Lung (tissue), 12 donors: ENCODE results near the gene PCDHGC5. TPM values are rescaled to one million over a fixed set of nuclear protein-coding genes. Genes with fewer than 3 reads are reported as not detected.

Experiments used
- ATAC-seq: fragments of 200-7000 bp; cut with Tn5 transposase; one replicate; pipeline ENCODE4 v1.9.1; 2020; ENCODE audit warnings: moderate number of reproducible peaks; ENCODE audit not compliant: insufficient read depth, low FRiP score
- DNase-seq, 3 donors: peaks; one replicate each; pipeline ENCODE4 v3.0.0-alpha.2; 2013 to 2017
- H3K27ac ChIP-seq, 2 donors: one replicate each; pipeline ENCODE4 v1.5.1; 2013; ENCODE audit warnings: mild to moderate bottlenecking in 2 of 2, moderate library complexity in 2 of 2, control low read depth in 1 of 2, inconsistent platforms in 1 of 2, low read depth in 1 of 2, low read length in 1 of 2
- H3K27me3 ChIP-seq, 3 donors: one replicate each; pipeline ENCODE4 v1.5.1; 2013; ENCODE audit warnings: low read length in 2 of 3; ENCODE audit not compliant: control insufficient read depth in 3 of 3, insufficient read depth in 3 of 3
- H3K36me3 ChIP-seq, 4 donors: one replicate each; pipeline ENCODE4 v1.5.1; 2013; ENCODE audit warnings: low read length in 4 of 4, mild to moderate bottlenecking in 1 of 4, moderate library complexity in 1 of 4; ENCODE audit not compliant: control insufficient read depth in 4 of 4, insufficient read depth in 4 of 4
- H3K4me1 ChIP-seq, 5 donors: one replicate each; pipeline ENCODE4 v1.5.1; 2013; ENCODE audit warnings: low read length in 5 of 5, mild to moderate bottlenecking in 2 of 5, moderate library complexity in 1 of 5; ENCODE audit not compliant: control insufficient read depth in 5 of 5, insufficient read depth in 5 of 5
- H3K4me3 ChIP-seq: one replicate; pipeline ENCODE4 v1.5.1; 2013; ENCODE audit warnings: mild to moderate bottlenecking, control low read depth, moderate library complexity
- H3K9ac ChIP-seq, 2 donors: one replicate each; pipeline ENCODE4 v1.5.1; 2013; ENCODE audit warnings: low read length in 2 of 2, control low read depth in 1 of 2; ENCODE audit not compliant: insufficient read depth in 1 of 2
- H3K9me3 ChIP-seq, 4 donors: one replicate each; pipeline ENCODE4 v1.5.1; 2013; ENCODE audit warnings: low read length in 3 of 4, mild to moderate bottlenecking in 1 of 4, moderate library complexity in 1 of 4; ENCODE audit not compliant: control insufficient read depth in 4 of 4, insufficient read depth in 3 of 4
- CTCF ChIP-seq: IDR thresholded peaks from 2 replicates; pipeline ENCODE4 v1.5.1; 2012; ENCODE audit warnings: mild to moderate bottlenecking; ENCODE audit errors: control extremely low read depth, extremely low read depth
- WGBS, 2 donors: extraction: QIAGEN DNeasy Blood & Tissue Kit; methylation state at CpG; one replicate each; pipeline ENCODE4 v1.1.7; 2013; 5-methylcytosine and 5-hydroxymethylcytosine counted together
- polyA plus RNA-seq, 2 donors: library from polyadenylated mRNA; stranded (reverse); fragments of 200-250 nt; gene quantifications; one replicate each; pipeline ENCODE4 v1.2.1, GENCODE V29; 2013
- total RNA-seq, 2 donors: library from RNA; depleted of rRNA in 1 of 2; stranded (reverse); fragments of >200 nt in 1 of 2; gene quantifications; one replicate each; pipeline ENCODE4 v1.2.1, GENCODE V29; 2014 to 2021
- donor health status: control.
- donor health status: control.
- donor health status: Bipolar disorder and iron deficiency.
- donor health status: healthy.
- donor health status: DM: yes; HTN: yes; CAD: no.

PCDHGC5 gene
- total and polyA plus RNA-seq, 4 donors: 0.14 to 5.1 (median 1.5) TPM

- H3K9ac ChIP-seq: no peak overlapping the region
- H3K9me3 ChIP-seq: peaks cover 9 to 23% (median 16%) of the 10 kb centered on the region in 4 donors
- H3K4me1 ChIP-seq: no peaks in the 10 kb centered on the region
- H3K4me3 ChIP-seq: no peak overlapping the region
- no peak for ATAC-seq
- WGBS, 2 donors: 51 to 58% methylated on average over 50 of the region's 50 CpGs
- peaks cover 0 to 18% (median 2%) of the 10 kb centered on the region in 4 donors for H3K36me3 ChIP-seq
- H3K27ac ChIP-seq: no peak overlapping the region
- DNase-seq: no peak
- no peaks in the 10 kb centered on the region for H3K27me3 ChIP-seq
- no peak for TF ChIP-seq CTCF
Measured at GRCh38 chr5:141441571-141442170, 47.2 kb upstream of the PCDHGC5 start.

- ATAC-seq (no peak), DNase-seq (no peak)
- Histone ChIP-seq H3K4me3 (no peak overlapping the region), H3K36me3 (no peaks in the 10 kb centered on the region), H3K4me1 (no peaks in the 10 kb centered on the region), H3K9me3 (no peaks in the 10 kb centered on the region), H3K27me3 (no peaks in the 10 kb centered on the region), H3K9ac (no peak overlapping the region), H3K27ac (no peak overlapping the region)
- no peak for TF ChIP-seq CTCF
- WGBS, 2 donors: 95 to 96% methylated on average over 3 of the region's 3 CpGs
Measured at GRCh38 chr5:141465351-141465750, 23.5 kb upstream of the PCDHGC5 start.

GRCh38 chr5:141475625-141476131, 13.2 kb upstream of the PCDHGC5 start, which contains the start of gene PCDHGC3:
Gene PCDHGC3, plus strand, starts transcription at chr5:141475966. Its CDS starts 151 bp downstream, at chr5:141476117.
- H3K27me3 ChIP-seq: peaks cover 0 to 13% (median 0%) of the 10 kb centered on the region in 3 donors
- peak within 1 kb of the TSS; percentile 79 to 87 for H3K27ac ChIP-seq
- peak; percentile 96 to 98 (median 97) for DNase-seq
- peak within 1 kb of the TSS; percentile 61 for H3K4me3 ChIP-seq
- WGBS, 2 donors: 1% methylated on average over 28 of the region's 28 CpGs
- peaks cover 0 to 5% (median 0%) of the 10 kb centered on the region in 4 donors for H3K9me3 ChIP-seq
- peak within 1 kb of the TSS in 1 of 2 donors; percentile 99 for H3K9ac ChIP-seq
- peak; percentile 97 for ATAC-seq
- TF ChIP-seq CTCF: peak; percentile 22
- H3K4me1 ChIP-seq: peaks cover 0 to 50% (median 16%) of the 10 kb centered on the region in 5 donors
- H3K36me3 ChIP-seq: peaks cover 0 to 9% (median 5%) of the 10 kb centered on the region in 4 donors
